SK-N-SH (cell line): ENCODE data around the gene ADAMTS15.

Experiments used
- CTCF ChIP-seq: fragments of 200-600 bp; sonication (generic); IDR thresholded peaks from 2 replicates; pipeline ENCODE4 v1.6.1; 2017; ENCODE audit warnings: antibody characterized with exemption, mild to moderate bottlenecking, moderate library complexity
- EP300 ChIP-seq, 2 experiments: IDR thresholded peaks; 2 replicates each; pipeline versions ENCODE4 v1.4.0 to v1.6.1; 2012; ENCODE audit warnings: borderline replicate concordance in 1 of 2, low read depth in 1 of 2, low read length in 1 of 2
- EZH2phosphoT487 ChIP-seq: fragments of 200-600 bp; sonication (generic); IDR thresholded peaks from 2 replicates; pipeline ENCODE4 v1.6.1; 2017; ENCODE audit warnings: low read depth, mixed run types, mild to moderate bottlenecking, antibody characterized with exemption, moderate library complexity, borderline replicate concordance
- IRF3 ChIP-seq: fragments of 150-350 bp; IDR thresholded peaks from 2 replicates; pipeline ENCODE4 v1.6.1; 2016; ENCODE audit warnings: mild to moderate bottlenecking, low read depth, low read length
- MAX ChIP-seq: IDR thresholded peaks from 2 replicates; pipeline ENCODE4 v1.4.0; 2012; ENCODE audit warnings: low read depth
- POLR2AphosphoS5 ChIP-seq: IDR thresholded peaks from 2 replicates; pipeline ENCODE4 v1.6.1; 2012; ENCODE audit warnings: low read depth, low read length
- RXRA ChIP-seq: IDR thresholded peaks from 2 replicates; pipeline ENCODE4 v1.4.0; 2012; ENCODE audit warnings: low read depth, mild to moderate bottlenecking, borderline replicate concordance
- SIN3A ChIP-seq: IDR thresholded peaks from 2 replicates; pipeline ENCODE4 v1.6.1; 2012; ENCODE audit warnings: low read depth, mild to moderate bottlenecking, low read length, moderate library complexity, borderline replicate concordance
- YY1 ChIP-seq: IDR thresholded peaks from 2 replicates; pipeline ENCODE4 v1.4.0; 2012; ENCODE audit warnings: low read depth, mild to moderate bottlenecking

- TF ChIP-seq MAX (no peak), CTCF (no peak), EP300 (IDR thresholded peaks at IDR 0.05; ENCODE audit: borderline replicate concordance in 1 of 2, low read depth in 1 of 2, low read length in 1 of 2) (no peak), RXRA (no peak), YY1 (no peak), EZH2phosphoT487 (no peak), SIN3A (no peak), IRF3 (no peak), POLR2AphosphoS5 (no peak)
These were observed 19.2 kb upstream of the ADAMTS15 start for GRCh38 chr11:130429120-130429681.
